Measurements from ENCODE around the gene LIM2. TPM values are rescaled to one million over a fixed set of nuclear protein-coding genes. Genes with fewer than 3 reads are reported as not detected.
A peak's percentile ranks its signal among the peaks of the same experiment; 100 is the strongest.

Gene LIM2
- total and polyA plus RNA-seq, 9 of the 15 experiments (the other 6 are each of a cell fraction or from before 2014, with no cell fraction given) = 0.07 to 0.45 (median 0.18) TPM; not detected in 4

GRCh38 chr19:51366389-51367254, 21.2 kb downstream of the LIM2 start (continued):
- TF ChIP-seq, protein P1, sequence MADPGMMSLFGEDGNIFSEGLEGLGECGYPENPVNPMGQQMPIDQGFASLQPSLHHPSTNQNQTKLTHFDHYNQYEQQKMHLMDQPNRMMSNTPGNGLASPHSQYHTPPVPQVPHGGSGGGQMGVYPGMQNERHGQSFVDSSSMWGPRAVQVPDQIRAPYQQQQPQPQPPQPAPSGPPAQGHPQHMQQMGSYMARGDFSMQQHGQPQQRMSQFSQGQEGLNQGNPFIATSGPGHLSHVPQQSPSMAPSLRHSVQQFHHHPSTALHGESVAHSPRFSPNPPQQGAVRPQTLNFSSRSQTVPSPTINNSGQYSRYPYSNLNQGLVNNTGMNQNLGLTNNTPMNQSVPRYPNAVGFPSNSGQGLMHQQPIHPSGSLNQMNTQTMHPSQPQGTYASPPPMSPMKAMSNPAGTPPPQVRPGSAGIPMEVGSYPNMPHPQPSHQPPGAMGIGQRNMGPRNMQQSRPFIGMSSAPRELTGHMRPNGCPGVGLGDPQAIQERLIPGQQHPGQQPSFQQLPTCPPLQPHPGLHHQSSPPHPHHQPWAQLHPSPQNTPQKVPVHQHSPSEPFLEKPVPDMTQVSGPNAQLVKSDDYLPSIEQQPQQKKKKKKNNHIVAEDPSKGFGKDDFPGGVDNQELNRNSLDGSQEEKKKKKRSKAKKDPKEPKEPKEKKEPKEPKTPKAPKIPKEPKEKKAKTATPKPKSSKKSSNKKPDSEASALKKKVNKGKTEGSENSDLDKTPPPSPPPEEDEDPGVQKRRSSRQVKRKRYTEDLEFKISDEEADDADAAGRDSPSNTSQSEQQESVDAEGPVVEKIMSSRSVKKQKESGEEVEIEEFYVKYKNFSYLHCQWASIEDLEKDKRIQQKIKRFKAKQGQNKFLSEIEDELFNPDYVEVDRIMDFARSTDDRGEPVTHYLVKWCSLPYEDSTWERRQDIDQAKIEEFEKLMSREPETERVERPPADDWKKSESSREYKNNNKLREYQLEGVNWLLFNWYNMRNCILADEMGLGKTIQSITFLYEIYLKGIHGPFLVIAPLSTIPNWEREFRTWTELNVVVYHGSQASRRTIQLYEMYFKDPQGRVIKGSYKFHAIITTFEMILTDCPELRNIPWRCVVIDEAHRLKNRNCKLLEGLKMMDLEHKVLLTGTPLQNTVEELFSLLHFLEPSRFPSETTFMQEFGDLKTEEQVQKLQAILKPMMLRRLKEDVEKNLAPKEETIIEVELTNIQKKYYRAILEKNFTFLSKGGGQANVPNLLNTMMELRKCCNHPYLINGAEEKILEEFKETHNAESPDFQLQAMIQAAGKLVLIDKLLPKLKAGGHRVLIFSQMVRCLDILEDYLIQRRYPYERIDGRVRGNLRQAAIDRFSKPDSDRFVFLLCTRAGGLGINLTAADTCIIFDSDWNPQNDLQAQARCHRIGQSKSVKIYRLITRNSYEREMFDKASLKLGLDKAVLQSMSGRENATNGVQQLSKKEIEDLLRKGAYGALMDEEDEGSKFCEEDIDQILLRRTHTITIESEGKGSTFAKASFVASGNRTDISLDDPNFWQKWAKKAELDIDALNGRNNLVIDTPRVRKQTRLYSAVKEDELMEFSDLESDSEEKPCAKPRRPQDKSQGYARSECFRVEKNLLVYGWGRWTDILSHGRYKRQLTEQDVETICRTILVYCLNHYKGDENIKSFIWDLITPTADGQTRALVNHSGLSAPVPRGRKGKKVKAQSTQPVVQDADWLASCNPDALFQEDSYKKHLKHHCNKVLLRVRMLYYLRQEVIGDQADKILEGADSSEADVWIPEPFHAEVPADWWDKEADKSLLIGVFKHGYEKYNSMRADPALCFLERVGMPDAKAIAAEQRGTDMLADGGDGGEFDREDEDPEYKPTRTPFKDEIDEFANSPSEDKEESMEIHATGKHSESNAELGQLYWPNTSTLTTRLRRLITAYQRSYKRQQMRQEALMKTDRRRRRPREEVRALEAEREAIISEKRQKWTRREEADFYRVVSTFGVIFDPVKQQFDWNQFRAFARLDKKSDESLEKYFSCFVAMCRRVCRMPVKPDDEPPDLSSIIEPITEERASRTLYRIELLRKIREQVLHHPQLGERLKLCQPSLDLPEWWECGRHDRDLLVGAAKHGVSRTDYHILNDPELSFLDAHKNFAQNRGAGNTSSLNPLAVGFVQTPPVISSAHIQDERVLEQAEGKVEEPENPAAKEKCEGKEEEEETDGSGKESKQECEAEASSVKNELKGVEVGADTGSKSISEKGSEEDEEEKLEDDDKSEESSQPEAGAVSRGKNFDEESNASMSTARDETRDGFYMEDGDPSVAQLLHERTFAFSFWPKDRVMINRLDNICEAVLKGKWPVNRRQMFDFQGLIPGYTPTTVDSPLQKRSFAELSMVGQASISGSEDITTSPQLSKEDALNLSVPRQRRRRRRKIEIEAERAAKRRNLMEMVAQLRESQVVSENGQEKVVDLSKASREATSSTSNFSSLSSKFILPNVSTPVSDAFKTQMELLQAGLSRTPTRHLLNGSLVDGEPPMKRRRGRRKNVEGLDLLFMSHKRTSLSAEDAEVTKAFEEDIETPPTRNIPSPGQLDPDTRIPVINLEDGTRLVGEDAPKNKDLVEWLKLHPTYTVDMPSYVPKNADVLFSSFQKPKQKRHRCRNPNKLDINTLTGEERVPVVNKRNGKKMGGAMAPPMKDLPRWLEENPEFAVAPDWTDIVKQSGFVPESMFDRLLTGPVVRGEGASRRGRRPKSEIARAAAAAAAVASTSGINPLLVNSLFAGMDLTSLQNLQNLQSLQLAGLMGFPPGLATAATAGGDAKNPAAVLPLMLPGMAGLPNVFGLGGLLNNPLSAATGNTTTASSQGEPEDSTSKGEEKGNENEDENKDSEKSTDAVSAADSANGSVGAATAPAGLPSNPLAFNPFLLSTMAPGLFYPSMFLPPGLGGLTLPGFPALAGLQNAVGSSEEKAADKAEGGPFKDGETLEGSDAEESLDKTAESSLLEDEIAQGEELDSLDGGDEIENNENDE (IDR thresholded peaks at IDR 0.05; ENCODE audit: low read depth, low read length) = no peak
- TF ChIP-seq SP1 (CRISPR knock-in tag; IDR thresholded peaks at IDR 0.05) = no peak; the same call in 1 of the 2 replicates
- 0 out of 2 replicates have a peak, but pooled peaks have one; percentile 76 for TF ChIP-seq NR1H2 (CRISPR knock-in tag; IDR thresholded peaks at IDR 0.05)
- peak; percentile 61 for TF ChIP-seq ZBTB40 (IDR thresholded peaks at IDR 0.05)
- TF ChIP-seq ZBTB40 (CRISPR knock-in tag; IDR thresholded peaks at IDR 0.05) = no peak
- TF ChIP-seq CXXC5 (CRISPR knock-in tag; IDR thresholded peaks at IDR 0.05) = no peak
